Measurements from ENCODE around the gene CALHM3. TPM values are rescaled to one million over a fixed set of nuclear protein-coding genes. Genes with fewer than 3 reads are reported as not detected.

The CALHM3 gene
- total RNA-seq, 1 experiment from 2014 or later, result not detected

- BruUV-seq (replicated peaks), result TSS peak; percentile 65
- CTCF ChIA-PET, result interaction anchor here (0.6 kb wide), 2 partner anchors 11 to 1275 kb away, joined by 3 read pairs; no protein-coding TSS in a partner anchor
- no peak for TF ChIP-seq CTCF (IDR thresholded peaks at IDR 0.05; ENCODE audit: unreplicated experiment)
- Mint-ChIP-seq H3K4me3 (ENCODE audit: unreplicated experiment) (no peak overlapping the region), H3K27me3 (ENCODE audit: insufficient read depth, unreplicated experiment) (no peaks in the 10 kb centered on the region), H3K27ac (ENCODE audit: low read depth, unreplicated experiment) (peak overlapping the region; percentile 46), H3K4me1 (ENCODE audit: insufficient read depth, unreplicated experiment) (peaks cover 18% of the 10 kb centered on the region), H3K9me3 (ENCODE audit: unreplicated experiment) (no peaks in the 10 kb centered on the region), H3K36me3 (ENCODE audit: insufficient read depth, unreplicated experiment) (peaks cover 80% of the 10 kb centered on the region)
- intact Hi-C loops (cut with micrococcal nuclease), result loop anchor here (5.0 kb wide), 1 partner anchor 36 kb away; no protein-coding TSS in a partner anchor
- POLR2A ChIA-PET, result interaction anchor here (0.6 to 2.2 kb wide), 2 partner anchors 11 to 39 kb away, joined by 3 to 5 read pairs; no protein-coding TSS in a partner anchor
- DNase-seq (ENCODE audit: unreplicated experiment), result peak; percentile 51
These were observed 33.1 kb downstream of the CALHM3 start for GRCh38 chr10:103445767-103446567.

- Mint-ChIP-seq H3K36me3 (ENCODE audit: insufficient read depth, unreplicated experiment) (peaks cover 84% of the 10 kb centered on the region), H3K4me3 (ENCODE audit: unreplicated experiment) (no peak overlapping the region), H3K4me1 (ENCODE audit: insufficient read depth, unreplicated experiment) (peaks cover 12% of the 10 kb centered on the region), H3K27me3 (ENCODE audit: insufficient read depth, unreplicated experiment) (no peaks in the 10 kb centered on the region), H3K27ac (ENCODE audit: low read depth, unreplicated experiment) (peak overlapping the region; percentile 31), H3K9me3 (ENCODE audit: unreplicated experiment) (no peaks in the 10 kb centered on the region)
- CTCF ChIA-PET, result interaction anchor here (0.6 kb wide), 2 partner anchors 42 to 1274 kb away, joined by 3 read pairs; no protein-coding TSS in a partner anchor
- intact Hi-C loops (cut with micrococcal nuclease), result loop anchor here (5.0 kb wide), 1 partner anchor 37 kb away; no protein-coding TSS in a partner anchor
- DNase-seq (ENCODE audit: unreplicated experiment), result no peak
- BruUV-seq (replicated peaks), result no TSS peak
- TF ChIP-seq CTCF (IDR thresholded peaks at IDR 0.05; ENCODE audit: unreplicated experiment), result no peak
- POLR2A ChIA-PET, result no interaction called here
These were observed 33.7 kb downstream of the CALHM3 start for GRCh38 chr10:103445366-103445765.

GRCh38 chr10:103444478-103444877, 34.6 kb downstream of the CALHM3 start:
- Mint-ChIP-seq H3K27ac (ENCODE audit: low read depth, unreplicated experiment) (no peak overlapping the region), H3K27me3 (ENCODE audit: insufficient read depth, unreplicated experiment) (no peaks in the 10 kb centered on the region), H3K4me3 (ENCODE audit: unreplicated experiment) (no peak overlapping the region), H3K9me3 (ENCODE audit: unreplicated experiment) (no peaks in the 10 kb centered on the region), H3K4me1 (ENCODE audit: insufficient read depth, unreplicated experiment) (peaks cover 10% of the 10 kb centered on the region), H3K36me3 (ENCODE audit: insufficient read depth, unreplicated experiment) (peaks cover 93% of the 10 kb centered on the region)
- no peak for DNase-seq (ENCODE audit: unreplicated experiment)
- intact Hi-C loops (cut with micrococcal nuclease), result no loop called here
- CTCF ChIA-PET, result no interaction called here
- POLR2A ChIA-PET, result no interaction called here
- no peak for TF ChIP-seq CTCF (IDR thresholded peaks at IDR 0.05; ENCODE audit: unreplicated experiment)
- no TSS peak for BruUV-seq (replicated peaks)

GRCh38 chr10:103443475-103444185, 35.4 kb downstream of the CALHM3 start:
- H3K27me3 Mint-ChIP-seq (ENCODE audit: insufficient read depth, unreplicated experiment), result no peaks in the 10 kb centered on the region
- CTCF ChIA-PET, result interaction anchor here (0.6 to 0.9 kb wide), 2 partner anchors 27 to 326 kb away, joined by 3 read pairs; no protein-coding TSS in a partner anchor
- peaks cover 93% of the 10 kb centered on the region for H3K36me3 Mint-ChIP-seq (ENCODE audit: insufficient read depth, unreplicated experiment)
- no peak overlapping the region for H3K27ac Mint-ChIP-seq (ENCODE audit: low read depth, unreplicated experiment)
- no TSS peak for BruUV-seq (replicated peaks)
- no peak for TF ChIP-seq CTCF (IDR thresholded peaks at IDR 0.05; ENCODE audit: unreplicated experiment)
- no peaks in the 10 kb centered on the region for H3K9me3 Mint-ChIP-seq (ENCODE audit: unreplicated experiment)
- peaks cover 3% of the 10 kb centered on the region for H3K4me1 Mint-ChIP-seq (ENCODE audit: insufficient read depth, unreplicated experiment)
- POLR2A ChIA-PET, result no interaction called here
- no peak overlapping the region for H3K4me3 Mint-ChIP-seq (ENCODE audit: unreplicated experiment)
- DNase-seq (ENCODE audit: unreplicated experiment), result no peak
- intact Hi-C loops (cut with micrococcal nuclease), result no loop called here

Data from MCF 10A (cell line).